Measurements from ENCODE around the gene ZNF264.
"Not testable (repeated sequence)": the region's sequence is repeated elsewhere in the genome, so short reads cannot be mapped to it uniquely, and the experiment has no call there.

The ZNF264 gene

DNA sequence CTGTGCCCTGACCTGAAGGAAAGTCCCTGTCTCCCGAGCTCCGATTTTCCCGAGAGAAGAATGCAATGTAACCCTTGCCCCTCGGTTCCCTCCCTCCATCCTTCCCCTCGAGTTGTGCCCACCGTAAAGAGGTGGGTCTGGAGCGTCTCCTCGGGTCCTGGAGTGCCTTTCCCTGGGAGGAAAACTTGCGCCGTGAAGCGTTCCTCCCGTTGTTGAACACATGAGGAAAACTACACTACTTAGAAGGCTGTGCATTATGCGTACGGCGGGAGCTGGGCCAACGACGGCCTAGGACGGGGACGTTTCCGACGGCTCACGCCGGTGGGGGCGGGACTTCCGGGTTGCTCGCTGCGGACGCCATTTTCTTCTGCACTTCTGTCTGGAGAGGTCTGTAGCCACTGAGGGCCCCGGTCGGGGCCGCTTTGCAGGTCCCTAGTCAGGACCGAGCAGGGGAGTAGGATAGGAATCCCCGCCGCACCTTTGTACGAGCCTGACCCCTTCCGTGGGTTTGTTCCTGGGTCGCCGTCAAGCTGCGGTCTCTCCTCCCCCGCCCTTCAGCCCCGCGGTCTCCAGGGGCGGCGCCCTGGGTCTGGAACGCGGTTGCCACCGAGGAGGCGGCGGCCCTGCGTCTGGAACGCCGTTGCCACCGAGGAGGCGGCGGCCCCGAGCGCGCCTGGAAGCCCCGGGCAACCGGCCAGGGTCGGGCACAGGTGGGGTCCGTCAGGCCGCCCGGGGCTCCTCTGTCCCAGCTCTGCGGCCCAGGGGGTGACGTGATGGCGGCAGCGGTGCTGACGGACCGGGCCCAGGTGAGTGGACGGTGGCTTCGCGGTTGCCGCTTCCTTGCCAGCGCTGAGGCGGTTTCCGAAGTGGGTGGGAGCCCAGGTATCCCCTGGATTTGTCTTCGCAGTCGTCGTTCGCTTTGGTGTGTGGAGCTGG is at the start of gene ZNF264:
TSS of gene ZNF264 (plus strand) at position 360 of the 936 bp plus-strand sequence. CDS start at position 774, 414 bp downstream.
- DNase-seq: peak; percentile 83

DNA sequence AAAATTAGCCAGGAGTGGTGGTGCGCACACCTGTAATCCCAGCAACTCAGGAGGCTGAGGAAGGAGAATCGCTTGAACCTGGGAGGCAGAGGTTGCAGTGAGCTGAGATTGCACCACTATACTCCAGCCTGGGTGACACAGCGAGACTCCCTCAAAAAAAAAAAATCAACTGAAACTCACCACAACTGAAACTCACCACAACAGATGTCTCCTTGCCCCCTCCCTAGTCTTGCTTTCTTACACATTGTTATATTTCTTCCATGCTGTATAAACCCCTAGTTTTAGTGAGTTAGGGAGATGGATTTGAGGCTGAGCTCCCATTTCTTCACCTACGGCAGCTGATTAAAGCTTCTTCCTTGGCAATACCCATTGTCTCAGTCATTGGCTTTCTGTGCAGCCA is 49.6 kb upstream of the ZNF264 start:
- no peak for DNase-seq

DNA sequence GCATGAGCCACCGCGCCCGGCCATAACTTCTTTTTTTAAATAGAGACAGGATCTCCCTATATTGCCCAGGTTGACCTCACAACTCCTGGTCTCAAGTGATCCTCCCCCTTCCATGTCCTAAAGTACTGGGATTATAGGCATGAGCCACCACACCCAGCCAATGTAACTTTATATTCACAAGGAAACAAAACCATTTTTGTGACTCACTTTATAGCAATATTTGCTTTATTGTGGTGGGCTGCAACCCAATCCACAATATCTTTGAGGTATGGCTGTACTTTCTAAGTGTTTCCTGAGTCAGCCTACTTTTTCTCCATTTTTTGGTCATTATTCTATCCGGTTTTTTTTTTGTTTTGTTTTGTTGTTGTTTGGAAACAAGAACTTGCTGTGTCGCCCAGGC is 38.4 kb upstream of the ZNF264 start:
- DNase-seq: no peak

DNA sequence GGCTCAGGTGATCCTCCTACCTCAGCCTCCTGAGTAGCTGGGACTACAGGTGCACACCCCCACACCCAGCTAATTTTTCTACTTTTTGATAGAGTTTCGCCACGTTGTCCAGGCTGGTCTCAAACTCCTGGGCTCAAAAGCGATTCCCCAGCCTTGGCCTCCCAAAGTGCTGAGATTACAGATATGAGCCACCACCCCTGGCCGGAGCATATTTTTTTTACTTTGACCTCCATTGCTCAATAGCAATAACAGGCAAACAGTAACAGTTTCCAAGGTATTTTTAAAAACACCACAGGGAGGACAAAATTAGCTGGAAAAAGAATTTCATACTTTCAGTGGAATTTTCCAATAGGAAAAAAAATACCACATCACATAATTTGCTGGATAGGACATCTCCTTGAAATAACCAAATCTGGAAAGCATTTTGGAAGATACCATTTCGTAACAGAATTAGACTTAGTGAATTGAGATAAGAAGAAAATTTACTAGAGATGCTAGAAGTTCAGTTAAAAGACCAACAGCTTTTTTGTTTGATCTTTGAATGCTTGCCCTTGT is 29.2 kb upstream of the ZNF264 start:
- no peak for DNase-seq

DNA sequence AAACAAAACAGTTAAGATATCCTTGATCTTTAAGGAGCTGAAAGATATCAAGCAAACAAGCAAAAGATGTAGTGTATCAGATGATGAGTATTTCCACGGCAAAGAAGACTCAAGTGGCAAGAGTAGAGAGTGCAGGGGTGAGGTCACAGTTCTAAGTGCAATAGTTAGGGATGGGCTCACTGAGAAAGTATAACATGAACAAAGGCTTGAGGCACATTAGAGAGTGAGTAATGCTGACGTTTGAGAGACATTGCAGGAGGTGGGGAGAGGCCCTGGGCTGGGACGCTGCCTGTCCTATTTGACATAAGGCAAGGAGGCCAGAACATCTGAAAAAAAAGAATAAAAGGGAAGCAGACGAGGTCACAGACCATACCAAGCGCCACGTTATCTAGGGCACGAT is 25.5 kb upstream of the ZNF264 start:
- no peak for DNase-seq

DNA sequence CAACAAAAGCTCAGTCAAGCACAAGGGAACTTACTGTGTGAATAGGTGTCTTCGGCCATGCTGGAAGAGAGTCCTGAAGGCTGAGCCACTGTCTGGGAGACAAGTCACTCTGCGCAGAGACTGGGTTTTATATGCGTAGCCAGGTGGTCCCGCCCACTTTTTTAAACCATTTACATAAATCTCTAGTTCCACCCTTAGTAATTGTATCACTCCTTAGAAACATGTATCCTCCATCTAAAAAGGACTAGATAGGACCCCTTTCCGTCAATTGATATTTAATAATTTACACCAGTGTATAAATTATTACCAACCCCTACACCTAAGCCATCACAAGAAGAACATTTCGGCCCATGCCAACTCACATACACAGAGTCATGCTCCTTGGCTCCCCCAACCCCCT is 23.9 kb upstream of the ZNF264 start, which contains the start of gene DUXA:
TSS of gene DUXA (minus strand) at position 101 of the 400 bp plus-strand sequence. CDS start at position 59, 42 bp downstream.
- DNase-seq: no peak

DNA sequence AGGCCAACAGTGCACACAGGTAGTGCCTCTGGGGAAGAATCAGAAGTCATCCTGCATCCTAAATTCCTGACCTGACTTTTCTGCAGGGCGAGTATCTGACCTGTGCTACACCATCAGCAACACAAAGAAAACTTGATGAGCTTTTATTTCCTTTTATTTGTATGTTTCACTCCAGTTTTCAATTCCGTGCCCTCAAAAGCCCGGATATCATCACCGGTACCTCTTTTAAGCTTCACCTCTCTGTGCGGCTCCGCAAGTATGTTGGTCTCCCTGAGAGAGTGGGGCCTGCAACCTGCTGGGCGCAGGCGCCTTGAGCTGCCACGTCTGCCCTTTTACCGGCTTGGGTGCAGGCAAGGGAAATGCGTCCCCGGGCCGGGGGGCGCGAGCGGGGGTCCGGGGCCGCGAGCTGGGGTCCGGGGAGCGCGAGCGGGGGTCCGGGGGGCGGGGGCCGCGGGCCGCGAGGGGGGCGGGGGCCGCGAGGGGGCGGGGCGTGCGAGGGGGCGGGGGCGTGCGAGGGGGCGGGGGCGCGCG is 19.7 kb upstream of the ZNF264 start:
- DNase-seq: no peak

DNA sequence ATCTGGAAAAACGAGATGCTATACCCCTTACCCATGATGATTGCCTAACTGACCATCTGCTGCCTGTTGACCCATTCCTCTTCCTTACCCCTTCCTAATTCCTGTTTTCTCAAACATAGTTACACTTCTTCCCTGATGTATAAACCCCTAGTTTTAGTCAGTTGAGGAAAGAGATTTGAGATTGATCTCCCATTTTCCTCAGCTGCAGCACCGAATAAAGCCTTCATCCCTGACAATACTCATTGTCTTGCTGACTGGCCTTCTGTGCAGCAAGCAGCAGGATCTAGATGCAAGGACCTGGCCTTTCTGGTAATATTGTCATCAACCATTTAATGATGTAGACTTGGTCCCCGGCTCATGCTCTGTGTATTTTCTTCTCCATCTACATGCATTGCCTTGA is 999 bp upstream of the ZNF264 start:
- no peak for DNase-seq

DNA sequence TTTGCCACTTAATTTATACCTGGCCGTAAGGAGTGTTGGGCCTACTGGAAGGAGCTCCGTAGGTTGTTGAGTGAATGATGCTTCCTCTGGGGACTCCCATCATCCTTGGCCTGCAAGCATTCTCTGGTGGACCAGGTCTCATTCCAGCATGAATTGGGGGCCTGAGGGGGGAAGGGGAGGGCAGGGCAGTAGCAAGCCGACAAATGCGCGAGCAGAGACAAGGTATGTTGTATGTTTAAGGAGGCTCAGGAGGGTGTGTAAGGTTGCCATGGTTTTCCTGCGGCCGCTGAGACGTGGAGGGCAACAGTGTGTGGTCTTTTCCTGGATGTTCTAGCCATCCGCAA is 749 bp downstream of the ZNF264 start:
- no peak for DNase-seq

DNA sequence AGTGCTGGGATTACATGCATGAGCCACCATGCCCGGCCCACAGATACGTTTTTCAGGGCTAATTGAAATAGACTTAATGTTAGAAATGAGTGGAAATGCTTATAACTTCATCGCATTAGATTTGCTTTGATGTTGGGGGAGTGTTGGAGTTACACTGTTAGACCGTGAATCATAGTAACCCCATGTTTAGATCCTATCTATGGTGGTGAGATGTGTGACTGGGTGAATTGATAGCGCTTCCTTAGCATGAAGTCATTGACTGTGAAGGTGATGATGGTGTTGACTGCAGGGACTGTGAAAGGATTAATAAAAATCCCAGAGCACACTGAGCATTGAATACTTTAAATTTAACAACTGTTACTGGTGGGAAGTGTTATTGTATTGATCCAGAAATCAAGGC is 1.7 kb downstream of the ZNF264 start:
- DNase-seq: no peak

DNA sequence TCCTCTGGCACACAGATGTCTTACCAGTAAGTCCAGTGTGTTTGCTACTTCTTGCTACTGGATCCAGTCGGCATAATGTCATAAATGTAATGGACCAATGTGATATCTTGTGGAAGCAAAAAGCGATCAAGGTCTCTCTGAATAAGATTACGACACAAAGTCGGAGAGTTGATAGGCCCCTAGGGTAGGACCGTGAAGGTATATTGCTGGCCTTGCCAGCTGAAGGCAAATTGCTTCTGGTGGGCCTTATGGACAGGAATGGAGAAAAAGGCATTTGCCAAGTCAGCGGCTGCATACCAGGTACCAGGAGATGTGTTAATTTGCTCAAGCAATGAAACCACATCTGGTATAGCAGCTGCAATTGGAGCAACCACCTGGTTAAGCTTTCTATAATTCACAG is 6.6 kb downstream of the ZNF264 start:
- not testable (repeated sequence) for DNase-seq

DNA sequence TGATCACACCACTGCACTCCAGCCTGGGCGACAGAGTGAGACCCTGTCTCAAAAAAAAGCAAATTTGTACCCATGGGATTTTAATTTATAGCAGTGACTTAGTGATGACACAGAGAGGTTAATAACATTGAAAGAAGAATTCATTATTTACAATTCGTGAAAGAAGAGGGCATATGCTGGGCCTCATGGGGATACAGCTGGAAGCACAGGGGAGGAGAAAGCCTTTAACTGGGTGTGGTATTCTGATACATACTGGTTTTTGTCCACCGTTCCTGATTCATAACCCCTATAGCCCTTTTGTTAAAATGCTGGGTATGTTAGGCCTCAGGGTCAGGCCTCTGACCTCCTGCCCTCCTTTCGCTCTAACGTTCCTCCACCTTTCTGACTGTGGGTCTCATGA is 10.9 kb downstream of the ZNF264 start:
- DNase-seq: no peak

DNA sequence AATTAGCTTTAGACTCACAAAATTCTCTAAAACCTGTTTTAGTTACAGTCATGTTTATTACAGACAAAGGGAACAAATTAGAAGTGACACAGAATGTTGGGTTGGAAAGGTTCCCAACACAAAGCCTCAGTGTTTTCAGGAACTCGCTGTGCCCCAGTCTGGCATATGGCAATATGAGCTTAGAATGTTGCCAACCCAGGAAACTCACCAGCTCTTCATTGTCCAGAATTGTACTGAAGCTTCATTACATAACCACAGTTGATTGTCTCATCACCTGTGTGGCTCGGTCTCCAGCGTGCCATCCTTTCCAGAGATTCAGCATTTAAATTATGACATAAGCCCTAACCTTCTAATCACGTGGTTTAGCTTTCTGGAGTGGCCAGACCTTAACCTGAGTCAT is 19.1 kb downstream of the ZNF264 start:
- no peak for DNase-seq

DNA sequence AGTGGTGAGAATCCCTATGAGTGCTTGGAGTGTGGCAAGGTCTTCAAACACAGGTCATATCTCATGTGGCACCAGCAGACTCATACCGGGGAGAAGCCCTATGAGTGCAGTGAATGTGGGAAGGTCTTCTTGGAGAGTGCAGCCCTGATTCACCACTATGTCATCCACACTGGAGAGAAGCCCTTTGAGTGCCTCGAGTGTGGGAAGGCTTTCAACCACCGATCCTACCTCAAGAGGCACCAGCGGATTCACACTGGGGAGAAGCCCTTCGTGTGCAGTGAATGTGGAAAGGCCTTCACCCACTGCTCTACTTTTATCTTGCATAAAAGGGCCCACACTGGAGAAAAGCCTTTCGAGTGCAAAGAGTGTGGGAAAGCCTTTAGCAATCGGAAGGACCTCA is 20.8 kb downstream of the ZNF264 start:
- no peak for DNase-seq

DNA sequence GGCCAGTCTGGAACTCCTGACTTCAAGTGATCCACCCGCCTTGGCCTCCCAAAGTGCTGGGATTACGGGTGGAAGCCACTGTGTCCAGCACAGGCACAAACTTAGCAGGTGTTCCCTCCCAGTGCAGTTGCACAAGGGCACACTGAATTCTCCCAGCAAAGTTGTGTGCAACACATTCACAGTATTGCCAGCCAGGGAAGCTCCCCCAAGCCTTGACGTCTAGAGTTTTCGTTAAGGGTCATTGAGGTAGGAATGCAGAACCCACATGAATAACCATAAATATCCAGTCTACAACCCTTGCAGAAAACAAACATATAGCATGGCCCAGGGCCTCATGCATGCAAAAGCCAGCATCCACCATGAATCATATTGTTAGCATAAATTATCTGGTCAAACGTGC is 36.2 kb downstream of the ZNF264 start:
- DNase-seq: no peak

DNA sequence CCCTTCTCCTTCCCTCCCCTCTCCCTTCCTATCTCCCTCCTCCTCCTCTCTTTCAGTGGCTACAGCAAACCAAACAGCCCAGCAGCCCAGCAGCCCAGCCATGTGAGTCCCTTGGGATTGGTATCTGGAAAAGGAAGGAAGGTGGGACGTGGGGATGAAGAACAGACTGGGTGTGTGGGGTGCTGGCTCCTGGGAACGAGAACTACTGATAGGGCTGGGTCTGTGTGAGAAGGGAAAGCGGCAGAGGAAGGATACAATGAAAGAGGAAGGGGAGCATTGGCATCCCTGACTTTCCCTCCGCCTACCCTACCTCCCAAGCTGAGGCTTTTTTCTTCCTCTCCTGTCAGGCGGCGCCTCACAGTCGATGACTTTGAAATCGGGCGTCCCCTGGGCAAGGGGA is 40.4 kb downstream of the ZNF264 start:
- no peak for DNase-seq

DNA sequence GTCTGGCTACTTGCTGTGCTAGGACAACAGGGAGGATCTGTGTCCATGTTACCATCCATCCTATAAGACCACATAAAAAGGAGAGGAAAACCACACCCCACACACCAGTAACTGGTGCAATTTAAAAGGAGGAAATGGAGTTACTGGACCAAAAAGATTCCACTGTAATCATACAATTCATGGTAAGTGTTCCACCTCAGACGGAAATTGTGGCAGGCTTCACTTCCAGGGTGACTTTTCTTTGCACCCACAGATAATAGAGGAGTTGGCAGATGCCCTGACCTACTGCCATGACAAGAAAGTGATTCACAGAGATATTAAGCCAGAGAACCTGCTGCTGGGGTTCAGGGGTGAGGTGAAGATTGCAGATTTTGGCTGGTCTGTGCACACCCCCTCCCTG is 41.9 kb downstream of the ZNF264 start:
- no peak for DNase-seq

DNA sequence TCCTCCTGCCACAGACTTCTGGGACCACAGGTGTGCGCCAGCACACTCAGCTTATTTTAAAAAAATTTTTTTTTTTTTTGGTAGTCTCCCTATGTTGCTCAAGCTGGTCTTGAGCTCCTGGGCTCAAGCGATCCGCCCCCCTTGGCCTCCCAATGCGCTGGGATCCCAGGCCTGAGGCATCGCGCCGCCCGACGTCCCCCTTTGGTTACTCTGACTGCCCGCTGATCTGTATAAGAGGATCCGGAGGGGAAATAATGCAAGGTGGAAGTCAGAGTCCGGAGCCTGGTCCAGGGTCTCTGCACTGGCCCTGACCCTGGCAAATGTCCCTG is 48.6 kb downstream of the ZNF264 start:
- DNase-seq: no peak

DNA sequence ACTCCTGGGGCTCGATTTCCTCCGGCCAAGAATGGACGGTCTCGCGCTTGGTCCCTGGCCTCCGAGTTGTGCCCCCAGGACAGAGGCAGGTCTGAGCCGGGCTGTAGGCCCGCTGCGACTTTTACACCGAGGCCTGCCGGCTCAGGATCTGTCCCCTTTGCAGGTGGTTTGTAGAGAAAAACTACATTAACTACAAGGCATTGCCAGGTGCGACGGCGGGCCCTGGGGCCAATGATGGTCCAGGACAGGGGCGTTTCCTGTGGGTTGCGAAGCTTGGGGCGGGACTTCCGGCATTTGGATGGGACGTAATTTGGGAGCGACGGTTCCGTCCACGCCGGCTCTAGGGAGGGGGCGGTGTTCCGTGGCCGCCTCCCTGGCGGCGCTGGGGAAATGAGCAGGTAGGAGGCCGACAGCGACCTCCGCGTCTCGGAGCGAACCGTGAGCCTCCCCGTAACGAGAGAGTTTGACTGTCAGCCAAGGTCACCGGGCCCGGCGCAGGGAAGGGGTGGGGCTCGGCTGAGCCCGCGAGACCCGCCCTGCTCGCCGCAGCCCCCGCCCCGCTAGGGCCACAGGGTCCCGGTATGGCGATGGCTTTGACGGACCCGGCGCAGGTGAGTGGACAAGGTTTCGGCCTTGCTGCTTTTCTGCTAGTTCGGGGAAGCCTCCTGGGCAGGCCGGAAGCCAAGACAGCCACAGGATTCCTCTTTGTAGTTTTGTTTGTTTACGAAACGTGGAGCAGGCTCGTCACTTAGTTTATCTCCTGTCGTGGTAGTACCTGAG is 49.2 kb downstream of the ZNF264 start, which contains the start of gene ZNF805:
TSS of gene ZNF805 (plus strand) at position 322 of the 780 bp plus-strand sequence. CDS start at position 582, 260 bp downstream.
- peak; percentile 93 for DNase-seq

DNA sequence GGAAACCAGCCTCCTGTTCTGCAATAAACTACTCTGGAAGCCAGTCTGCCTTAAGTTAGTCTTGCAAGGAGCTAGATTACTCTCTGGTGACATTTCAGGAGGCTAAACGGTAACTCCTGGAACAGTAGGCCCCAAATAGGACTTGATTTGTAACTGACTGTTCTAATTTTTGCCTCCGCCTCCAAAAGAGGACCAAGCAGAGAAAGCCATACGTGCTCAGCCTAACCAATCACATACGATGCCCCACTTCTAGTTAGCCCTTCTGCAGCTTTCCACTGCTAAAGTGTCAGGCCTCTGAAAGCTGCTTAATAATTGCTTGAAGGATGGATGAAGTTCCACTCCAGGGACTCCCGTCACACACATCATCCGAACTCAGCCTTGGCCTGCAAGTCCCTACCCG is 49.9 kb downstream of the ZNF264 start:
- DNase-seq: no peak

DNA sequence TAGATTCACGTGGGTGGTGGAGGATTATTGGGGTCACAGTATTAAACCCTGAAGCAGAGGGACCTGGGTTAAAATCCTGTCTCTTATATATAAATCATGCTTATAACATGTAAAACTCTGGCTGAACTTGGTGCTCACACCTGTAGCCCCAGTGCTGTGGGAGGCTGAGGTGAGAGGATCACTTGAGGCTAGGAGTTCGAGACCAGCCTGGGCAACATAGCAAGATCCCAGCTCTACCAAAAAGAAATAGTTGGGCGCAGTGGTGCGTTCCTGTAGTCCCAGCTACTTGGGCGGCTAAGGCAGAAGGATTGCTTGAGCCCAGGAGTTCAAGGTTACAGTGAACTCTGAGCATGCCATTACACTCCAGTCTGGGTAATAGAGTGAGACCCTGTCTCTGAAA is 51.5 kb downstream of the ZNF264 start:
- DNase-seq: no peak

DNA sequence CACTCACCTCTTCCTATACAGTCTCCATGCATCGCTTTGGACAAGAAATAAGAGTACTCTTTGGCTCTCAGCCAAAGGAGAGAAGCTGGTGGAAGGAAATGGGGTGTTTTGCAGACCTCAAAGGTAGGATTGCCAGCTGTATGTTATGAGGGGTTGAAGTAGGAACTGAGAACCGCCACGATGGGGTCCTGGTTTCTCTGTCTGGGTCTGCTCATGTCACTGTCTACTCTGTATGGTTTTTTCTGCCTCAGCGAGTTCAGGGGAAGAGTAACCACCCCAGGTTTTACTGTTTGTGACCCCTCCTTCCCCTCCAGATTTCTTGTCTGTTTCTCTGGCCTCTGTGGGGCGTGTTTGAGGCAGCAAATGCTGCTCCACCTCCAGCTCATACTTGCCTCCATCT is 53.2 kb downstream of the ZNF264 start:
- DNase-seq: no peak

DNA sequence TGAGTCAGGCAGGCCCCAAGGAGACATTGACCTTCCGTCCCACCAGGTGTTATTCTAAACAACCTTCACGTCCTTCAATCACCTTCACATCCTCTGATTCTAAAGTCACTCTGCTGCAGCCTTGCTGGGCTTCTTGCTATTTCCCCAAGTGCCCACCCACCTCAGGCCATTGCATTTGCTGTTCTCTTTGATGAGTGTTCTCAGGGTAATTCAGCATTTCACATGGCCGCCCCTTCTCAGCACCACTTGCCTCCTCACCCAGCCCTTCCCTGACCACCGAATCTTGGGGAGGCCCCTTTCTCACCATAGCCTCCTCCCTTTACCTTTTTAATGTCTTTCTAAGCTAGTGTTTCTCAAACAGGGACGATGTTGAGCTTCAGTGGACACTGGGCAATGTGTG is 53.8 kb downstream of the ZNF264 start:
- no peak for DNase-seq

DNA sequence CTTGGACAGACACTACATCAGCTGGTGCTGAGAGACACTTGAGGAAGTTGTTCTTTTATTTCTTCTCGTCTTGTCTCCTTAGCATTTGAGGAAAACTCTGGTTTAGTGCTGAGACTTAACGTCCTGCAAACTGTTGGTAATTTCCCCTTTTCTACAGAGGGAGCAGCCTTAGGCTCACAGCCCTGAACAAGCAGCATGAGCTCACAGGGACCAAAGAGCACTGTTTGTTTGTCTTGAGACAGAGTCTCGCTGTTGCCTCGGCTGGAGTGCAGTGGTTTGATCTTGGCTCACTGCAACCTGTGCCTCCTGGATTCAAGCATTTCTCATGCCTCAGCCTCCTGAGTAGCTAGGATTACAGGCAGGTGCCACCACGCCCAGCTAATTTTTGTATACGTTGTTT is 54.7 kb downstream of the ZNF264 start:
- DNase-seq: no peak

Measured in activated T-cell treated with anti-CD3 and anti-CD28 coated beads for 4 hours (primary cell).